Neural progenitor cell (in vitro differentiated cells): ENCODE measurements around the gene KIAA0825.

Experiments
- EZH2phosphoT487 ChIP-seq: fragments of 200-600 bp; sonication (generic); IDR thresholded peaks from 2 replicates; pipeline ENCODE4 v1.6.1; 2017; ENCODE audit warnings: antibody characterized with exemption
- TF ChIP-seq, protein P1 (sequence below): fragments of 200-600 bp; sonication (generic); IDR thresholded peaks from 2 replicates; pipeline ENCODE4 v1.5.1; 2017; ENCODE audit warnings: antibody characterized with exemption, mild to moderate bottlenecking

DNA sequence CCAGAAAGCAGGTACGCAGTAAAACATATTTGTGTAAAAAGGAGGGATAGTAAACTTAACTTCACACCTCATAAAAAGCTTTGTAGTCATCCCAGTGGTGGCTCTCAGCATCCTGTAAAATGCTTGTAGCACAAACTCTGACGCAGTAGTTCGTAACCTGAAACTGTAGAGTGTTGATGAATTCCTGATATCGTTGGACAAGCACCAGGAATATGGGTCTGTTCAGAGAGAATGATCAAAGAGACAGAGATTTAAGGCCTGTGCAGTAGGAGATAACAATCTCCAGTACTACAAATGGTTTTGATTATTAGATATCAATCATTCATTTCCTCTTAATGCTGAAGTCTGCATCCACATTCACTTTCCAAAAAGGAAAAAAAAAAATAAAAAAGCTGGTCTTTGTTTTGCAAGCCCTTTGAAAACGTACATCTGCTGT, 148.5 kb downstream of the KIAA0825 start:
- TF ChIP-seq, protein P1, sequence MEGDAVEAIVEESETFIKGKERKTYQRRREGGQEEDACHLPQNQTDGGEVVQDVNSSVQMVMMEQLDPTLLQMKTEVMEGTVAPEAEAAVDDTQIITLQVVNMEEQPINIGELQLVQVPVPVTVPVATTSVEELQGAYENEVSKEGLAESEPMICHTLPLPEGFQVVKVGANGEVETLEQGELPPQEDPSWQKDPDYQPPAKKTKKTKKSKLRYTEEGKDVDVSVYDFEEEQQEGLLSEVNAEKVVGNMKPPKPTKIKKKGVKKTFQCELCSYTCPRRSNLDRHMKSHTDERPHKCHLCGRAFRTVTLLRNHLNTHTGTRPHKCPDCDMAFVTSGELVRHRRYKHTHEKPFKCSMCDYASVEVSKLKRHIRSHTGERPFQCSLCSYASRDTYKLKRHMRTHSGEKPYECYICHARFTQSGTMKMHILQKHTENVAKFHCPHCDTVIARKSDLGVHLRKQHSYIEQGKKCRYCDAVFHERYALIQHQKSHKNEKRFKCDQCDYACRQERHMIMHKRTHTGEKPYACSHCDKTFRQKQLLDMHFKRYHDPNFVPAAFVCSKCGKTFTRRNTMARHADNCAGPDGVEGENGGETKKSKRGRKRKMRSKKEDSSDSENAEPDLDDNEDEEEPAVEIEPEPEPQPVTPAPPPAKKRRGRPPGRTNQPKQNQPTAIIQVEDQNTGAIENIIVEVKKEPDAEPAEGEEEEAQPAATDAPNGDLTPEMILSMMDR, result no peak
- no peak for TF ChIP-seq EZH2phosphoT487
